ENCODE results near the gene WDPCP. TPM values are rescaled to one million over a fixed set of nuclear protein-coding genes. Genes with fewer than 3 reads are reported as not detected.

The WDPCP gene
- total and polyA plus RNA-seq, 2 of the 8 experiments (the other 6 are each of a cell fraction or from before 2014, with no cell fraction given): 9.3 to 25.8 TPM

DNA sequence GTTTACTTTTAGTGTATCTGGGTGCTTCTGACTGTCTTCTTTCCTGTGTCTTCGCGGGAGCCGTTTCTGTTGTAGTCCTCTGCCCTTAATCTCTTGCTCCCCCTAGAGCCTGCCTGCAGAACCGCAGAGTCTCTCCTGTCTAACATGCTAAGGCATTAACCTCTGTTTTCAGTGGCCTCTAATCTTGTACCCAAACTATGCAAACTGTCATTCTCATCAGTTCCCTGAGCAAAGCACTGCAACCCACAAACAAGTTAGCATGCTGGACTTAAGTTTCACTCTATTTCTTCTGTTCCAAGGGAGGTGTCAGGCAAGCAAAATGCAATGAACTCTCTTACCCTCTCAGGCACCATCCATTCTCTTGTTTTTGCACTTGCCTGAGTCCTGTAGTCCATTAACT, 399.3 kb downstream of the WDPCP start (continued):
- no peak for TF ChIP-seq HDAC6 (IDR thresholded peaks at IDR 0.05; ENCODE audit: low read depth, low read length)
- no peak for TF ChIP-seq POLR2A (IDR thresholded peaks at IDR 0.05; ENCODE audit: control extremely low read depth in 1 of 2, low read depth in 2 of 2, low read length in 2 of 2)
- no peak for TF ChIP-seq SIRT6 (IDR thresholded peaks at IDR 0.05; ENCODE audit: low read length)
- TF ChIP-seq TBP (IDR thresholded peaks at IDR 0.05; ENCODE audit: low read depth, low read length): no peak
- TF ChIP-seq JUN (IDR thresholded peaks at IDR 0.05; ENCODE audit: low read depth, low read length): no peak
- no peak for TF ChIP-seq TAF1 (IDR thresholded peaks at IDR 0.05; ENCODE audit: low read depth, low read length)
- TF ChIP-seq EP300 (IDR thresholded peaks at IDR 0.05; ENCODE audit: borderline replicate concordance in 1 of 2, low read depth in 2 of 2, low read length in 2 of 2): no peak
- TF ChIP-seq TCF12 (IDR thresholded peaks at IDR 0.05; ENCODE audit: low read depth, low read length): no peak
- 0 out of 2 replicates have a peak, but pooled peaks have one; percentile 12 for TF ChIP-seq JUND (IDR thresholded peaks at IDR 0.05; ENCODE audit: low read length)
- TF ChIP-seq SAP30 (IDR thresholded peaks at IDR 0.05; ENCODE audit: insufficient read depth, insufficient replicate concordance, low read length): no peak
- no peak for TF ChIP-seq POLR2AphosphoS5 (IDR thresholded peaks at IDR 0.05; ENCODE audit: low read depth, low read length)
- TF ChIP-seq YY1 (IDR thresholded peaks at IDR 0.05; ENCODE audit: low read depth, low read length): 0 out of 2 replicates have a peak, but pooled peaks have one; percentile 48
- no peak for TF ChIP-seq CHD1 (IDR thresholded peaks at IDR 0.05; ENCODE audit: low read depth, low read length)
- TF ChIP-seq, protein P1, sequence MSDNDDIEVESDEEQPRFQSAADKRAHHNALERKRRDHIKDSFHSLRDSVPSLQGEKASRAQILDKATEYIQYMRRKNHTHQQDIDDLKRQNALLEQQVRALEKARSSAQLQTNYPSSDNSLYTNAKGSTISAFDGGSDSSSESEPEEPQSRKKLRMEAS (IDR thresholded peaks at IDR 0.05): no peak
- TF ChIP-seq RFX5 (IDR thresholded peaks at IDR 0.05; ENCODE audit: borderline replicate concordance, low read depth, low read length): no peak
